ENCODE results near the gene SLC4A8. TPM values are rescaled to one million over a fixed set of nuclear protein-coding genes. Genes with fewer than 3 reads are reported as not detected.

SLC4A8 gene
- total and polyA plus RNA-seq, 9 of the 15 experiments (the other 6 are each of a cell fraction or from before 2014, with no cell fraction given): 0.04 to 1.5 (median 0.12) TPM; not detected in 2

DNA sequence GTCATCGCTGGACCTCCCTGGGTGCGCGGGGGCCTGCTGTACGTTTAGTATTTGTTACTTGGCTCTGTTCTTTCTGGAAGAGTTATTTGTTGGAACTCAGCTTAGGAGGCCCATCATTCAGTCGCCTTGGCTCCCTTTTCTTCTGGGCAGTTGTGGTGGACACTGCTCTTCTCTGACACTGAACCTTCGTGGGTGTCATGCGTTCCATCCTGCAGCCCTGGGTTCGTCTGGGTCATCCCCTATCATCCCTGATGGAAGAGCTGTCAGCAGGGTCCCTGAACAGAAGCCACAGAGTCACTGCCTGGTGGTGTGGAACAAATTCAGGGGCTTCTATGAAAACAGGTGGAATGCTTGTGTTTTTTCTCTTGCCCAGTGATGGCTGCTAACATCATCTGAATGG lies 113.5 kb downstream of the SLC4A8 start (continued):
- TF ChIP-seq ELK3 (CRISPR knock-in tag; IDR thresholded peaks at IDR 0.05): no peak

GRCh38 chr12:51538599-51538998 lies 114.0 kb downstream of the SLC4A8 start:
- Histone ChIP-seq H3K4me2 (ENCODE audit: insufficient read depth, low read length) (no peak overlapping the region), H3K27me3 (ENCODE audit: control insufficient read depth in 2 of 2, insufficient read depth in 2 of 2, low read length in 2 of 2) (peaks cover 16 to 46% of the 10 kb centered on the region in 2 experiments), H3K27ac (ENCODE audit: extremely low read depth, low read depth, low read length) (no peak overlapping the region), H3K79me2 (ENCODE audit: control insufficient read depth, insufficient read depth, low read length) (no peaks in the 10 kb centered on the region), H3K4me1 (replicated peaks in 1 of 2; ENCODE audit: control insufficient read depth in 2 of 2, insufficient read depth in 2 of 2, low read length in 2 of 2) (peaks cover 0 to 4% of the 10 kb centered on the region in 2 experiments; a peak in 1 of 5 replicates), H4K20me1 (replicated peaks; ENCODE audit: control insufficient read depth, insufficient read depth, low read length) (no peaks in the 10 kb centered on the region), H3K4me3 (no peak overlapping the region), H3K9ac (ENCODE audit: insufficient read depth in 1 of 2, low read depth in 2 of 2, low read length in 2 of 2) (no peak overlapping the region), H2AFZ (ENCODE audit: low read depth, low read length) (no peak overlapping the region), H3K9me3 (replicated peaks; ENCODE audit: control insufficient read depth, insufficient read depth, low read depth, low read length) (no peaks in the 10 kb centered on the region), H3K36me3 (ENCODE audit: control insufficient read depth, insufficient read depth, low read length) (no peaks in the 10 kb centered on the region), H3K9me1 (ENCODE audit: control insufficient read depth, insufficient read depth, low read length) (no peaks in the 10 kb centered on the region)
- POLR2A ChIA-PET: no interaction called here
- FAIRE-seq (no peak), ATAC-seq (no peak), DNase-seq (ENCODE audit: extremely low read depth in 1 of 4, low spot score in 3 of 4) (no peak)
- 2% methylated on average over 8 of the region's 8 CpGs for WGBS (ENCODE audit: insufficient coverage, low coverage, missing lambda C conversion rate)
- in situ Hi-C loops (cut with MboI) (no loop called here), intact Hi-C loops (cut with micrococcal nuclease) (loop anchor here (10.0 kb wide), 1 partner anchor 286 kb away; no protein-coding TSS in a partner anchor)
- CTCF ChIA-PET (ENCODE audit: low intra/inter-chr PET ratio): no interaction called here
- BruUV-seq (replicated peaks): no TSS peak
- no peak for TF ChIP-seq ZNF436 (CRISPR knock-in tag; IDR thresholded peaks at IDR 0.05)
- no peak for TF ChIP-seq SIX5 (IDR thresholded peaks at IDR 0.05; ENCODE audit: borderline replicate concordance in 1 of 2, insufficient read depth in 1 of 2, low read depth in 1 of 2, low read length in 2 of 2)
- no peak for TF ChIP-seq RBM39 (optimal IDR thresholded peaks at IDR 0.05; ENCODE audit: low read depth, low read length)
- no peak for TF ChIP-seq CEBPG (CRISPR knock-in tag; IDR thresholded peaks at IDR 0.05)
- no peak for TF ChIP-seq CEBPG (tag; conservative IDR thresholded peaks at IDR 0.05 in 1 of 2, IDR thresholded peaks at IDR 0.05 in 1 of 2)
- TF ChIP-seq IRF9 (tag; IDR thresholded peaks at IDR 0.05): no peak
- no peak for TF ChIP-seq RFX7 (CRISPR knock-in tag; IDR thresholded peaks at IDR 0.05)
- TF ChIP-seq HNRNPK (IDR thresholded peaks at IDR 0.05; ENCODE audit: low read depth, low read length, poor library complexity, severe bottlenecking): no peak
- no peak for TF ChIP-seq ZNF316 (IDR thresholded peaks at IDR 0.05)

Data from K562 (cell line).